Chondrocyte (in vitro differentiated cells): ENCODE measurements around the gene PLCE1. TPM values are rescaled to one million over a fixed set of nuclear protein-coding genes. Genes with fewer than 3 reads are reported as not detected.

ENCODE experiments used
- DNase-seq: peaks from one replicate; pipeline ENCODE4 v3.0.0; 2021; ENCODE audit warnings: mixed read lengths, low spot score
- H3K27ac Mint-ChIP-seq: one replicate; pipeline ENCODE4 v1.8.0; 2021; ENCODE audit warnings: mild to moderate bottlenecking, moderate library complexity, mixed read lengths; ENCODE audit not compliant: unreplicated experiment
- H3K27me3 Mint-ChIP-seq: 2 replicates; pipeline ENCODE4 v1.8.0; 2021; ENCODE audit warnings: low read depth, mixed read lengths
- H3K36me3 Mint-ChIP-seq: 2 replicates; pipeline ENCODE4 v1.8.0; 2021; ENCODE audit warnings: low read depth, mixed read lengths
- H3K4me1 Mint-ChIP-seq: 2 replicates; pipeline ENCODE4 v1.8.0; 2021; ENCODE audit warnings: low read depth, mild to moderate bottlenecking, mixed read lengths
- H3K4me3 Mint-ChIP-seq: one replicate; pipeline ENCODE4 v1.8.0; 2021; ENCODE audit warnings: mild to moderate bottlenecking, moderate library complexity, mixed read lengths; ENCODE audit not compliant: unreplicated experiment
- H3K9me3 Mint-ChIP-seq: 2 replicates; pipeline ENCODE4 v1.8.0; 2021; ENCODE audit warnings: low read depth, mixed read lengths
- total RNA-seq: library from RNA; stranded (reverse); gene quantifications from 3 replicates; pipeline ENCODE4 v1.2.1, GENCODE V29; 2021
- TF ChIP-seq, protein P1 (sequence below): fragments of 200-600 bp; sonication (generic); IDR thresholded peaks from 2 replicates; pipeline ENCODE4 v1.5.0; 2021; ENCODE audit warnings: antibody characterized with exemption, mild to moderate bottlenecking, moderate library complexity

Gene PLCE1
- total RNA-seq, 1 donor from 2014 or later: 10.6 TPM

GRCh38 chr10:94038024-94038423 lies 44.3 kb downstream of the PLCE1 start:
- TF ChIP-seq, protein P1, sequence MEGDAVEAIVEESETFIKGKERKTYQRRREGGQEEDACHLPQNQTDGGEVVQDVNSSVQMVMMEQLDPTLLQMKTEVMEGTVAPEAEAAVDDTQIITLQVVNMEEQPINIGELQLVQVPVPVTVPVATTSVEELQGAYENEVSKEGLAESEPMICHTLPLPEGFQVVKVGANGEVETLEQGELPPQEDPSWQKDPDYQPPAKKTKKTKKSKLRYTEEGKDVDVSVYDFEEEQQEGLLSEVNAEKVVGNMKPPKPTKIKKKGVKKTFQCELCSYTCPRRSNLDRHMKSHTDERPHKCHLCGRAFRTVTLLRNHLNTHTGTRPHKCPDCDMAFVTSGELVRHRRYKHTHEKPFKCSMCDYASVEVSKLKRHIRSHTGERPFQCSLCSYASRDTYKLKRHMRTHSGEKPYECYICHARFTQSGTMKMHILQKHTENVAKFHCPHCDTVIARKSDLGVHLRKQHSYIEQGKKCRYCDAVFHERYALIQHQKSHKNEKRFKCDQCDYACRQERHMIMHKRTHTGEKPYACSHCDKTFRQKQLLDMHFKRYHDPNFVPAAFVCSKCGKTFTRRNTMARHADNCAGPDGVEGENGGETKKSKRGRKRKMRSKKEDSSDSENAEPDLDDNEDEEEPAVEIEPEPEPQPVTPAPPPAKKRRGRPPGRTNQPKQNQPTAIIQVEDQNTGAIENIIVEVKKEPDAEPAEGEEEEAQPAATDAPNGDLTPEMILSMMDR: no peak
- Mint-ChIP-seq H3K9me3 (no peaks in the 10 kb centered on the region), H3K27me3 (no peaks in the 10 kb centered on the region), H3K27ac (no peak overlapping the region), H3K4me1 (peaks cover 33% of the 10 kb centered on the region), H3K4me3 (no peak overlapping the region), H3K36me3 (peaks cover 4% of the 10 kb centered on the region)
- DNase-seq: no peak

- Mint-ChIP-seq H3K9me3 (no peaks in the 10 kb centered on the region), H3K4me3 (no peak overlapping the region), H3K27me3 (no peaks in the 10 kb centered on the region)
Measured at GRCh38 chr10:94041206-94041605, 47.5 kb downstream of the PLCE1 start.

DNA sequence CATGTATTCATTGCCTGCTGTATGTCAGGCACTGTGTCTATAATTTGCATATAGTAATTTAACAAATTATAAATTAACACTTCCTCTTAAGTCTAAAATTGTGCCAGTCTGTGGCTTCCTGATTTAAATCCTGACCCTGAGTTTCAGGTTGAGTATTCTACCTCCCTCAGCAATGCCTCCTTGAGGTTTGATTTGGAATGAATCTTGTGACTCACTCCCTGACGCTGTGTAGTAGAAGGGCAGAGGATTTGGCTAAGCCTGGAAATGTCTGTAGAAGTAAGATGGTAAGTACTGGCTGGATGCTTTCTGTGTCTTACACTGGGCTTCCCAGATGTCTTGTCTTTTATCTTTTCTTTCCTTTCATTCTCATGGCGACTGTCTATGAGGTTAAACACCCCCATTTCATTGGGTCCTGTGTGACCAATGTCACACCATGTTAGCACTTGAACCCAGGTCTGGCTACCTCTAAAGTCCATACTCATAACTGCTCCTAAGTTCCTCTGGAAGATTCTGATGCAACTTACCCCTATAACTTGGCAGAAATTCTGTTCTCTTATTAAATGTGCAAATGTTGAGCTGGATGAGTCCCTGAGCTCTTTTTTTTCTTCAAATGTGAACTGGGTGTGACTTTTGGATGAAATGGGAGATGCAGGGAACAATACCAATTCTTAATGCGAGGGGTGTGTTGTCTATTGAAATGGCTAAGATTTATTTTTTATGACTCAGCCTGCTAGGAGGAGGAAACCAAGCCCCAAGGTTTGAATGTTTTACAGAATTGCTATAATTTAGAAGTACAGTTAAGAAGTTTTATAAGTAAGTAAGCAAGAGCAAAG lies 48.5 kb downstream of the PLCE1 start:
- Mint-ChIP-seq H3K4me3 (no peak overlapping the region), H3K27ac (peak overlapping the region; percentile 92), H3K4me1 (peaks cover 26% of the 10 kb centered on the region), H3K27me3 (no peaks in the 10 kb centered on the region), H3K36me3 (peaks cover 7% of the 10 kb centered on the region), H3K9me3 (no peaks in the 10 kb centered on the region)
- TF ChIP-seq, protein P1: peak; percentile 60
- no peak for DNase-seq

More at GRCh38 chr10:94041206-94041605, 47.5 kb downstream of the PLCE1 start:
- peaks cover 7% of the 10 kb centered on the region for H3K36me3 Mint-ChIP-seq
- H3K27ac Mint-ChIP-seq: no peak overlapping the region
- H3K4me1 Mint-ChIP-seq: peaks cover 36% of the 10 kb centered on the region
- no peak for DNase-seq
- TF ChIP-seq, protein P1: no peak

DNA sequence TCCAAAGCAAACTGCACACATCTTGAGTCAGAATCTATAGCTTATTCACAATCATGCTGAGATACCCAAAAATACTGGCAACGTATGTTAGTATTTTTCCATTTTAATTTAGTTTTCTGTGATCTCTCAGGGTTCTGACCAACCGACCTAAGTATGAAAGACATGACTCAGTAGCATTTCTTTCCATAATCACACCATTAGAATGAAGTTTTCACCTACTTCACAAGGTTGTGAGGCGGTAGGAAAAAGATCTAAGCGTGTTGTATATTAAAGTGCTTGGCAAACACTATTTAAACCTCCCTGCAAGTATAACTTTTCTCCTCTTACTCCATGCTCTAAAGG lies 49.1 kb downstream of the PLCE1 start:
- H3K9me3 Mint-ChIP-seq: no peaks in the 10 kb centered on the region
- peak overlapping the region; percentile 92 for H3K27ac Mint-ChIP-seq
- DNase-seq: no peak
- H3K4me1 Mint-ChIP-seq: peaks cover 25% of the 10 kb centered on the region
- no peak overlapping the region for H3K4me3 Mint-ChIP-seq
- TF ChIP-seq, protein P1: no peak
- no peaks in the 10 kb centered on the region for H3K27me3 Mint-ChIP-seq
- H3K36me3 Mint-ChIP-seq: peaks cover 7% of the 10 kb centered on the region

Other genes starting within 250 kb of the PLCE1 start
- 0.27 to 2.3 TPM (median 2.1 TPM) in 3 replicates for gene LGI1, start 236.0 kb upstream of the PLCE1 start, total RNA-seq
- 4.6 to 10.8 TPM (median 5.3 TPM) in 3 replicates for gene SLC35G1, start 100.0 kb upstream of the PLCE1 start, total RNA-seq